GM19328 (cell line): Measurements from ENCODE around the gene NUS1.
"Not testable (repeated sequence)": the region's sequence is repeated elsewhere in the genome, so short reads cannot be mapped to it uniquely, and the experiment has no call there.

ENCODE experiments used
- ATAC-seq: cut with Tn5 transposase; IDR thresholded peaks from one replicate; pipeline ENCODE4 v1.9.1; 2021; ENCODE audit warnings: mild to moderate bottlenecking, moderate library complexity; ENCODE audit not compliant: unreplicated experiment

Gene NUS1

GRCh38 chr6:117674991-117675657 lies at the start of gene NUS1:
Gene NUS1, plus strand, starts transcription at chr6:117675469. Its CDS starts 202 bp downstream, at chr6:117675671.
- ATAC-seq = peak; percentile 99

GRCh38 chr6:117627533-117627932 lies 47.7 kb upstream of the NUS1 start:
- no peak for ATAC-seq

DNA sequence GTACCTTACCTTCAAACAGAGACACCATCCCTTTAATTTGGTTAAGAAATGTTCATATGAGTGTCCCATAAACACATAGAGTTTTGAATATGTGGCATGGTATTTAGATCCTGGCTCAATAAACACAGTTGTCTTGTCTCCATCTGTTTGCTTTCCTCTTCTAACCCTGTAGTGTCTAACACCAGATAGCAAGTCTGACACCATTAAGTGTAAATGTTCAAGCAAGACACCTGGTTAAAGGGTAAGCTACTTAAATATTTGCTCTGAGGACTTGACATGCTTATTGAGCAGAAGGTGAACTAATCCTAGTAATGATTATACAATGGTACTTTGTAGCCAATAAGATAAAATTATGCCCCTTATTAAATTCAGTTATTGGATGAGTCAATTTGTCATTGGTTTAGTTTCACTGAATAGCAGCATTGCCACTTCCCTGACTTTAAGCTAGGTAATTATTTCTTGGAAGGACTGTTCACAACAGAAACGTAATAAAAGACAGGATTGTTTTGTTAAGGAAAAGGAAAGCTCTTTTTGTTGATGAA lies 46.1 kb upstream of the NUS1 start:
- no peak for ATAC-seq

DNA sequence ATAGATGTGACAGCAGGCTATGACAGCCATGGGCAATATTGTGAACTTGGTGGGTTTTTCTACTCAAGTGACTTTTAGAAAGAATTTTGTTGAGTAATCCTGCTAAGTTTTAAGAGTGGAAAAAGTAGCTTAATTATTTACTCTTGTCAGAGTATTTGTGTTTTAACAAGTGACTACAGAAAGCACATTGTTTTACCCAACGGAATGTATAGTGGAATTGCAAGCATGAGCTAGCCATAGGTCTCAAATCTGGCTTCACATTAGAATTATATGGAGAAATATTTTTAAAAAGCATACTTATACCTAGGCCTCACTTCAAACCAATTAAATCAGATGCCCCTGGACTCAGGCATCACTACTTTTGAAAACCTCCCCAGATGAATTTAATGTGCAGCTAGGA lies 37.5 kb upstream of the NUS1 start:
- ATAC-seq = no peak

DNA sequence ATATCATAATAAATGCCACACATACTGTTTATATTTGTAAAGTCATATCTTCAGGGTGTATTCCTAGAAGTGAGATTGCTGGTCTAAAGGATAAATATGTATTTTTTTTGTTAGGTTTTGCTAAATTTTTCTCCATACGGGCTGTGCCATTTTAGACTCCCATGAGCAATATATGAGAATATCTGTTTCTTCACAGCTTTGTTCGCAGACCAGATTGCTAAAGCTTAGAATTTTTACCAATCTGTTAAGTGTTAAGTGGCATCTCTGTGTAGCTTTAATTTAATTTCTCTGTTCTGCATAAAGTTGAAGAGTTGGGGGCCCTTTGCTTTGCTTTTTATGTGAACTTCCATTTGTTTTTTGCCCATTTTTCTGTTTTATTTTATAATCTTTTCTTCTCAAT lies 32.3 kb upstream of the NUS1 start:
- no peak for ATAC-seq

- ATAC-seq = not testable (repeated sequence)
Observed at GRCh38 chr6:117651984-117652383, 23.3 kb upstream of the NUS1 start.

DNA sequence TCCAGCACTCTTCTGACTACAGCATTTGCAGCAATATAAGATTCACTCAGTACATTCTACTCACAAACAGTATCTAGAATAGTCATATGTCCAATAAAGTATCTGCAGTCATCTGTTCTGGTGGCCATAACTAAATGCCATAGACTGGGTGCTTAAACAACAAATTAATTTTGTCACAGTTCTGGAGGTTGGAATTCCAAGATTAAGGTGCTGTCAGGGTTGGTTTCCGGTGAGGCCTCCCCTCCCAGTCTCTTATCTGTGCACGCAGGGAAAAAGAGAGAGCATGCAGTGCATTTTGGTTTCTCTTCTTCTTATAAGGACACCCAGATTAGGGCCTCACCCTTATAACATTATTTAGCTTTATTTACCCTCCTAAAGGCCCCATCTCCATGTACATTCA lies 21.3 kb upstream of the NUS1 start:
- no peak for ATAC-seq

DNA sequence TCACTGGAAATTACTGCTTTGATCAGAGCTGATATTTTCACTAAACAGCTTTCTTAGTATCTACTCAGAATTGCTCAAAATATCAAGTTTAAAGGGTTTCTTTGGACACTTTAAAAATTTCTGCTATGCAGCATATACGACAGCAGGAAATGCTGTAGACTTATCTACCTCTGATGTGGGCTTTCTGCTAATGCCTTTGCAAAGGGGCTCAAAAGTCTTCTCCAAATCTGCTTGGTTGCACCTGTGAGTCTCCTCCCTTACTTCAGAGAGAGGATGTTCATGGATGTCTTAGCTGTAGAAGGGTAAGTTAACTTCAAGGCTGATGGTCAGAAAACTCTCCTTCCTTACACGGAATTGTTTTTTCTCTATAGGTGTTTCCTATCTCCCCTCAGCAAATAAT lies 19.9 kb upstream of the NUS1 start:
- no peak for ATAC-seq

DNA sequence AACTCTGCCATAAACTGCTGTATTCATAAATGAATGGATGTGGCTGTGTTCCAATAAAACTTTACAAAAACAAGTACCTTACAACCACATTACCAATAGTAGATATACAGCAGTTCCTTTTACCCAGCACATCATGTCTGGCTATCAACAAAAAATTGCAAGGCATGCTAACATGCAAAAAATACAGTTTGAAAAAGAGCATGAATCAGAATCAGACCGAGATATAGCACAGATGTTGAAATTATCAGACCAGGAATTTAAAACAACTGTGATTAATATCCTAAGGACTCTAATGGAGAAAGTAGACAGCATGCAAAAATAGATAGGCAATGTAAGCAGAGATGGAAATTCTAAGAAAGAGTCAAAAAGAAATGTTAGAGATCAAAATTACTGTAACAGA lies 8.4 kb upstream of the NUS1 start:
- ATAC-seq = no peak

DNA sequence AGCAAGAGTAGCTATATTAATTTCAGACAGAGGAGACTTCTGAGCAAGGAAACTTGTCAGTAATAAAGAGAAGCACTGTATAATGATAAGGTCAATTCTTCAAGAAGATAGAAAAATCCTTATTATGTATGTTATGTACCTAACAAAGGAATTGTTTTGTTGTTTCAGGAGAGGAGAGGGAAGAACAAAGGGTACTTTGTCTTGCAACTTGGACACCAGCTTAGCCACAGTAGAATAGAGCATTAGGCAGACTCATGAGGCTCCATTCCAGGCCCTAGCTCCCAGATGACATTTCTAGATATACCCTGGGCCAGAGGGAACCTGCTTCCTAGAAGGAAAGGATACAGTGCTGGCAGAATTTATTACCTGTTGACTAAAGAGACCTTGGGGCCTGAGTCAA lies 6.5 kb upstream of the NUS1 start:
- ATAC-seq = no peak

DNA sequence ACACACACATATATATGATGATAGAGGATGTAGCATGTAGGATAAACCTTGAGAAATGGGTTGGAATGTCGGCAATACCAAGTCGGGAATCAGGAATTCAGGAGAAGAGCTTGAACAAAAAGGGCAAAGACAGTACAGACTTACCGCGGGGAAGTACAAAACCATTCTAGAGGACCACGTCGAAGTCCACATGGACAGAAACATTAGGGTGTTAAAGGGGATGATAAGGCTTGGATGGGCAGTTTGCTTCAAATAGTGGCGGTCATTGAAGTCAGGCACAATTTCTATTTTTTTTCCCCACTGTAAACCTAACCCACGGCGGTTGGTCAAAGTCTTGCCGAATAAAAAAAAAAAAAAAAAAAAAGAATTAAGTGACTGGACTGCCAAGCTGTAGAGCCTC lies 766 bp upstream of the NUS1 start:
- ATAC-seq = no peak

GRCh38 chr6:117675658-117676301 lies 511 bp downstream of the NUS1 start:
- ATAC-seq = peak; percentile 27

GRCh38 chr6:117676577-117677218 lies 1.4 kb downstream of the NUS1 start:
- ATAC-seq = no peak

DNA sequence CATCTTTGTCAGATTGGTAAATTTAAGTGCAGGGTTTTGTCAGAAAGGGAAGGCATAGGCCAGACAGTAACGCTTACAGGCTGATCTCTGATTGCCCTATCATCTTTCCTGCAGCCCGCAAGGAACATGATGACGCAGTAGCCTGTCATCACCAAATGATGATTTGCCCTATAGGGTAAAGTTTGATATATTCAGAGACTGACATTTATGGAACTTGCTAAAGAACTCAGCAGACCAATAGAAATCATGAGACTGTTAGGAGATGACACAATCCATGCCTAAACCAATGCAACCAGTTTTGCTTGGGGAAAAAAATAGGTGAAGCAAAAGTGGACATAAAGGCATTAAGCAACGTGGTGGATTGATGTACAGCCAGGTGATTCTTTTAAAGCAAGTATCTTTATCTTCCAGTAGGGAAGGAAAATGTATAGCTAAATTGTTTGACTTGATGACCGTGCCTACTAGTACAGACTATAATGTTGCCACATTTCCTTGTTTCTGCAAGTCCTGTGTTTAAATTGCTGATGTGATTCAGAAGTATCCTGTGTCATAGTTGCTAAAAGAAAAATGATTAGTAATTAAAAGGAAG lies 2.4 kb downstream of the NUS1 start:
- ATAC-seq = no peak

DNA sequence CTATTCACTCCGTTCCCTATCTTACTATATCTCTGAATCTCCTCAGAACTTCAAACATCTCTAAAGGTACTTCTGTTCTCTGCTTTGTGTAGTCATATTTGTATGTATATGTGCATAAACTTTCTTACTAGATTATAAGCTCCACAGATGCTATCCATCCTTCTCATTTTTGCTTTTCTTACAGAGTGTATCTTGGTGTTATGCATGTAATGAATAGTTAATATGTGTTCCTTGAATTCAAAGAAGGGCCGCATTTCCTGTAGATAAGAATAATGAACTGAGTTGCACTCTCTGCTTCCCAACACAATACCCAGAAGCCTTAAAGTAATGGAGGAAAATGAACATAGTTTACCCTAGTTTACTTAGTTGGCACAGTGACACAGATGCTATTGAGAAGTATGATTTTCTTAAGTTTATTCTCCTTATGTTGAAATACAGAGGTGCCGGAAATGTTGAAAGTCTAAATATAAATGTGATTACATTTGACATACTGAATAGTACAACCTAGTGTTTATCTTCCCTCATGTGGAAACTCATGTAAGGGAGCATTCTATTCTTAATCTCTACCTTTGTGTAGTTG lies 6.0 kb downstream of the NUS1 start:
- no peak for ATAC-seq

DNA sequence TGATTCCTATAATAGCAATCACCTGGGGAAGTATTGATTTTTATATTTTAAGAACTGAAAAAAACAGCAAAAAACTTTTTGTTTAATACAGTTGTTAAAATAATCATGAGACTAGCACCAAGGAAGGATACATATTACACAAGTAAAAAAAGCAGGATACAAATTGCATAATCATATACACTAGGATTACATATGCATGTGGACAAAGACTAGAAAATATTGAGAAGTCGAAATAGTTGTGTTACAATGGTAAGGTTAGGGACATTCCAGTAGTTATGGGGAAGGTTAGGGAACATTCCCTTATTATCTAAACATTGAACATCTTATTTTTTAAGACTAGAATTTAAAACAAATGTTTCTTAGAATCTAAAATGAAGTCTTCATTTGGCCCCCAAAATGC lies 9.5 kb downstream of the NUS1 start:
- no peak for ATAC-seq

GRCh38 chr6:117685359-117685758 lies 10.1 kb downstream of the NUS1 start:
- no peak for ATAC-seq

- no peak for ATAC-seq
Observed at GRCh38 chr6:117687021-117687648, 11.9 kb downstream of the NUS1 start.

GRCh38 chr6:117689584-117689983 lies 14.3 kb downstream of the NUS1 start:
- not testable (repeated sequence) for ATAC-seq

GRCh38 chr6:117706504-117706903 lies 31.2 kb downstream of the NUS1 start:
- ATAC-seq = no peak
